Small intestine (tissue), 7 donors: ENCODE results near the gene AFG1L. TPM values are rescaled to one million over a fixed set of nuclear protein-coding genes. Genes with fewer than 3 reads are reported as not detected.
"Not testable (repeated sequence)": the region's sequence is repeated elsewhere in the genome, so short reads cannot be mapped to it uniquely, and the experiment has no call there.

Experiments
- DNase-seq, 2 donors: peaks; one replicate each; pipeline versions ENCODE4 v3.0.0 to v3.0.0-alpha.2; 2013
- FAIRE-seq: peaks from 2 replicates; lab custom pipeline; 2012; peaks lifted over from hg19 to GRCh38; lab: Jason Lieb, UNC
- H3K27ac ChIP-seq, 3 donors: one replicate each; pipeline ENCODE4 v1.5.1; 2013; ENCODE audit warnings: low read length in 2 of 3, mild to moderate bottlenecking in 2 of 3, control low read depth in 1 of 3, inconsistent platforms in 1 of 3, low read depth in 1 of 3, moderate library complexity in 1 of 3
- H3K27me3 ChIP-seq, 3 donors: one replicate each; pipeline ENCODE4 v1.6.1; 2013; ENCODE audit warnings: low read length in 3 of 3, inconsistent platforms in 1 of 3; ENCODE audit not compliant: control insufficient read depth in 3 of 3, insufficient read depth in 3 of 3
- H3K36me3 ChIP-seq, 3 donors: one replicate each; pipeline ENCODE4 v1.6.1; 2013; ENCODE audit warnings: low read length in 3 of 3, inconsistent platforms in 1 of 3, low read depth in 1 of 3, mild to moderate bottlenecking in 1 of 3, moderate library complexity in 1 of 3; ENCODE audit not compliant: control insufficient read depth in 3 of 3, insufficient read depth in 2 of 3
- H3K4me1 ChIP-seq, 3 donors: one replicate each; pipeline ENCODE4 v1.6.1; 2013; ENCODE audit warnings: low read length in 2 of 3, inconsistent platforms in 1 of 3, low read depth in 1 of 3, mild to moderate bottlenecking in 1 of 3, moderate library complexity in 1 of 3; ENCODE audit not compliant: control insufficient read depth in 3 of 3, insufficient read depth in 2 of 3
- H3K4me3 ChIP-seq, 3 donors: one replicate each; pipeline ENCODE4 v1.5.1; 2013; ENCODE audit warnings: low read length in 3 of 3, control low read depth in 1 of 3, inconsistent platforms in 1 of 3, low read depth in 1 of 3, mild to moderate bottlenecking in 1 of 3, moderate library complexity in 1 of 3
- H3K9me3 ChIP-seq, 2 donors: one replicate each; pipeline ENCODE4 v1.6.1; 2013; ENCODE audit warnings: low read depth in 1 of 2, low read length in 1 of 2; ENCODE audit not compliant: control insufficient read depth in 2 of 2, insufficient read depth in 1 of 2
- WGBS, 3 donors: extraction: QIAGEN DNeasy Blood & Tissue Kit; methylation state at CpG; one replicate each; pipeline ENCODE4 v1.1.7; 2013; 5-methylcytosine and 5-hydroxymethylcytosine counted together
- polyA plus RNA-seq, 4 donors: library from polyadenylated mRNA; stranded (reverse) in 3 of 4; unstranded in 1 of 4; fragments of 200-250 nt in 3 of 4; fragments of 120-200 nt in 1 of 4; gene quantifications; one replicate each; pipeline versions ENCODE4 v1.2.1 to v1.2.3, GENCODE V29; 2013
- donor health status: healthy with polysubstance abuse.
- donor health status: control.
- donor health status: control.
- donor health status: Bipolar disorder and iron deficiency.
- donor health status: healthy.

AFG1L gene
- polyA plus RNA-seq, 4 donors = 2.2 to 10.8 (median 3.5) TPM

DNA sequence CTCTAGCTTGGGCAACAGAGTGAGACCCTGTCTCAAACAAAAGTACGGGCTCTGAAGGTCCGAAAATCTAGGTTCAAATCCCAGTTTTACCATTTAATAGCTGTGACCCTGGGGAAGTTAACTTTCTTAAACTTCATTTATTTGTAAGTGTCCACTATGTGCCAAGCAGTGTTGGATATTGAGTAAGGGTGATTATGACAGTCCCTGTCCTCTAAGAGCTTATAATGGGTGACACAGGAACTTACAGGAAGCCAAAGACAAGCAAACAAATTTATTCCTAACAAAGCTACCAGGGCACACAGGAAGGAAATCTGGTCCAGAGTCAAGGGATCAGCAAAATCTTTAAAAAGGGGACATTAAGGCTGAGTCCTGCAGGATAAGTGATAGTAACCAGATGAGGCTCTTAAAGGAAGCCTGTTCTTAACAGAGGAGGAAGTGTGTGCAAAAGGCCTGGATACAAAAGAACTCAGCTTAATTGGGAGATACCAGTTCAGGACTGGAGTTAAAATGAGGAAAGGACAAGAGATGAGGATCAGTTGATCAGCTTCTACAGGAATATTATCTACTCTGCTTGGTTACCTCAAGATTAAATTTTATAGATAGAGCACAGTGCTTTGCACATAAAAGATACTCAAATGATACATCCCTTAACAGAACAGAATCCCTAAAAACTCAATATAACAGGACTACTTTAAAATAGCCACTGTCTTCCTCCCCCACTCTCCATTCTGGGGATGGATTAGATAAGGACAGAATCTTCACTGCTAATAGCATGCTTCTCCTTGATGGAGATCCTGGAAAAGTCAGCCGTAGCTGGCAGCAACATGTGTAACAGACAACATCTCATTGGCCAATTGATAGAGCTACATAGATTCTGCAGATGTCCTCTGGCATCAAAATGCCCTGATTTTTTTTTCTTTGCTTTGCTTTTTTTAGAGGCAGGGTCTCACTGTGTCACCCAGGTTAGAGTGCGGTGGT lies 40.1 kb upstream of the AFG1L start:
- DNase-seq = no peak
- Histone ChIP-seq H3K36me3 (peaks cover 0 to 43% (median 0%) of the 10 kb centered on the region in 3 donors), H3K4me1 (peaks cover 2 to 13% (median 7%) of the 10 kb centered on the region in 3 donors), H3K27me3 (no peaks in the 10 kb centered on the region), H3K9me3 (no peaks in the 10 kb centered on the region), H3K4me3 (no peak overlapping the region), H3K27ac (no peak overlapping the region)
- WGBS, 3 donors = 91 to 97% (median 91%) methylated on average over 4 of the region's 4 CpGs
- FAIRE-seq = no peak

DNA sequence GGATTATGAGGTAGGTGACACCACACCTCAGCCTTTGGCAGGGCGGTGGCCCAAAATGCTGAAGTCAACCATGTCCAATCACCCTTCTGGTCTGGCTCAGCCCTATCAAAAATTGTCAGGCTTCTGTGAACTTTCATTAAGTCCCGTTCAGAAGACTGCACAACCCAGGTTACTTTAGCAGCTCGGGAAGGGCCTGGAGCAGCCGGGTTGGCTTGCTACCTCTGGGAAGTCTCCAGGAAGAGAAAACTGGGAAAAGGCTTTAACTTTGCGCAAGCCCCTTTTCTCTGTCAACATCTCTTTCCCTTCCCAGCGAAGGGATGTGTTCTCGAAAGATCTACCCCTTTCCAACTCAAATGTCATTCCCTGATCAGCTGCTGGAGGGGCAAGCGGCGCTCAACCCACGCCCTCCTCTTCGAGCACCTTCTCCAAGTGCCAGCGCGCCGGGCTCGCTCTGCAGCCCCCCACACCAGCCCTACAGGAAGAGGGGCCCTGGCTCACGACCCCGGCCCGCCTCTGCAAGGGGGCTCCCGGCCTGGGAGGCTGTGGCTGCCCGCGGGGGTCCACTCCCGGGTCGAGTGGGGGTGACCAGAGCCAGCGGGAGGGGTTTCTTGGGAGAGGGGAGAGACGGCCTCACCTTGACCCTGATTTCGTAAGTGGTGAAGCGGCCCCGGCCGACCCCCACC lies 34.6 kb upstream of the AFG1L start:
- FAIRE-seq = no peak
- Histone ChIP-seq H3K36me3 (peaks cover 0 to 19% (median 0%) of the 10 kb centered on the region in 3 donors), H3K4me1 (peaks cover 0 to 2% (median under 1%) of the 10 kb centered on the region in 3 donors), H3K9me3 (no peaks in the 10 kb centered on the region), H3K27ac (peak overlapping the region; percentile 87 to 100 (median 93)), H3K4me3 (peak overlapping the region; percentile 95 to 99 (median 98)), H3K27me3 (no peaks in the 10 kb centered on the region)
- DNase-seq = peak; percentile 61 to 76
- 1% methylated on average over 26 to 29 of the region's 29 CpGs for WGBS, 3 donors

DNA sequence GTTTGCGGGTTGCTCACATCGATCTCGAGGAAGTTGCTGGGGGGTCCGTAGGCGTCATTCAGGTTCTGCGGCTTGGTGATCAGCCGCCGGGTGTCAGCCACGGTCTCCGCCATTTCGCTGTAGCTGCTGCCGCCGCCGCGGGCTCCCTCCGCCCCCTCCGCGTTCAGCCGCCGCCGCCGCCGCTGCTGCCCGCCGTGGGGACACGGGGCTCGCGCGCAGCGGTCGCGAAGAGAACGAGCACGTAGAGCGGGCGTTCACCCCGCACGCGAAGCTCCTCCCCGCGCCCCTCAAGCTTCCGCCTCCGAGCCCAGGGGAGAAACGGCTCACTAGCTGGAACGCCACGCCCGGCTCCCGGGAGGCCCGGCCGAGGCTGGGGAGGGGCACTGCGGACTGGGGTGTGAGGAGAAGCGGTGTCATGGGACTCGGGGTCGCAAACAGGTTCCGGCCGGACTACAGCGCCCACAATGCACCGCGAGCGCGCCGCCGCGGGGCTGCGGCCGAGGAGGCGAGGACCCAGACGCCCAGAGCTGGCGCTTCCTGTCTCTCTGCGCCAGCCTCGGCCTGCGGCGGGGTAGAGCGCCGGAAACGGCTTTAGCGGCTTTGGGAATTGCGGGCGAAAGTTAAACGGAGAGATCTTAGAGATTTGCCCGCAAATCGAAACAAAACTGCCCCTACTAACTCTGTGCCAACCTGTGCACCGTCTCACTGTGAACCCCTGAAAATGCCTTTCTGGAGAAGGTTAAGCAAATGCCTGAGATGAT lies 33.9 kb upstream of the AFG1L start, which contains the start of gene SNX3:
SNX3 (minus strand) TSS at position 232 of the 761 bp plus-strand sequence; CDS start at position 113, 119 bp downstream.
- WGBS, 3 donors = 0 to 1% (median 0%) methylated on average over 63 to 83 of the region's 83 CpGs
- peaks cover 0 to 14% (median 0%) of the 10 kb centered on the region in 3 donors for H3K36me3 ChIP-seq
- no peaks in the 10 kb centered on the region for H3K27me3 ChIP-seq
- H3K9me3 ChIP-seq = no peaks in the 10 kb centered on the region
- DNase-seq (peak; percentile 98 to 100), FAIRE-seq (no peak)
- H3K4me3 ChIP-seq = peak within 1 kb of the TSS; percentile 95 to 99 (median 98)
- H3K4me1 ChIP-seq = peaks cover 0 to 2% (median 0%) of the 10 kb centered on the region in 3 donors
- peak within 1 kb of the TSS; percentile 87 to 100 (median 93) for H3K27ac ChIP-seq

DNA sequence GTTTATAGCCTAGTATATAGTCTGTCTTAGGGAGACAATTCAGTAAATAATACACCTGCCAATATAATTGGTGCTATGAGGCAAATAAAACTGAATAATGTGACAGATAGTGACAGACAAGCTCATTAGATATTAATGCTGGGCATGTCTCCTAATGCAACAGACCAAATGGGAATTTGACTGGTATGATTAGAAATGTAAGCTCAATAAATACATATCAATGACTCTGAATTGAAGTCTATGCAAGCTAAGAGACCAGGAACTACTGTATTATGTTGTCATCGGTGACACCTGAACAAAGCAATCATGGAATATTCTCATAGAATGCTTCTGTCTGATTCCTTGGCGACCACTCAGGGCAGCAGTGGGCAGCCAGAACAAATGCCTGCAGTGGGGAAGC lies 31.5 kb upstream of the AFG1L start:
- peaks cover 0 to 3% (median 0%) of the 10 kb centered on the region in 3 donors for H3K36me3 ChIP-seq
- FAIRE-seq (no peak), DNase-seq (no peak)
- H3K27ac ChIP-seq = no peak overlapping the region
- H3K4me3 ChIP-seq = no peak overlapping the region
- H3K4me1 ChIP-seq = peaks cover 0 to 2% (median 0%) of the 10 kb centered on the region in 3 donors
- H3K9me3 ChIP-seq = no peaks in the 10 kb centered on the region
- H3K27me3 ChIP-seq = no peaks in the 10 kb centered on the region
- 81 to 90% (median 89%) methylated on average over 2 of the region's 2 CpGs for WGBS, 3 donors

DNA sequence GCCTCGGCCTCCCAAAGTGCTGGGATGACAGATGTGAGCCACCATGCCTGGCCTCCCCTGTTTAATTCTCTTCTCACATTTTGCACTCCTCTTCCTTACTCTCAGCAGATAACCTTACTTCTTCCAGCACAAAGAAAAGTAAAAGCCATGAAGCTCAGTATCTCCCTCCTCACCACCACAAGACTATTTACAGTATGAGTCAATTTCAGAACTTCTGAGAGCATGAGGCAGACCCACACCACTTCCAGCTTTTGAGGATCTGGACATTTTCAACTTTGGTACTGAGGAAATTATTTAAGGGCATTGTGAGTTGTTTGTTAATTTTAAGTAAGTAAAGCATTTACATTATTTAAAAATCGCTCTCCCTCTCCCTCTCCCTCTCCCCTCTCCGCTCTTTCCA lies 26.0 kb upstream of the AFG1L start:
- Histone ChIP-seq H3K9me3 (no peaks in the 10 kb centered on the region), H3K27ac (no peak overlapping the region), H3K36me3 (no peaks in the 10 kb centered on the region), H3K4me3 (no peak overlapping the region), H3K27me3 (no peaks in the 10 kb centered on the region), H3K4me1 (no peaks in the 10 kb centered on the region)
- DNase-seq = no peak
- 87 to 88% (median 88%) methylated on average over 3 of the region's 3 CpGs for WGBS, 3 donors
- no peak for FAIRE-seq

DNA sequence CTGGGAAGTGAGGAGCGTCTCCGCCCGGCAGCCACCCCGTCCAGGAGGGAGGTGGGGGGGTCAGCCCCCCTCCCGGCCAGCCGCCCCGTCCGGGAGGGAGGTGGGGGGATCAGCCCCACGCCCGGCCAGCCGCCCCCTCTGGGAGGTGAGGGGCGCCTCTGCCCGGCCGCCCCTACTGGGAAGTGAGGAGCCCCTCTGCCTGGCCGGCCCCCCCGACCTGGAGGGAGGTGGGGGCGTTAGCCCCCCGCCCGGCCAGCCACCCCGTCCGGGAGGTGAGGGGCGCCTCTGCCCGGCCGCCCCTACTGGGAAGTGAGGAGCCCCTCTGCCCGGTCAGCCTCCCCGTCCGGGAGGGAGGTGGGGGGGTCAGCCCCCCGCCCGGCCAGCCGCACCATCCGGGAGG lies 24.9 kb upstream of the AFG1L start:
- not testable (repeated sequence) for H3K36me3 ChIP-seq, H3K27ac ChIP-seq, H3K4me1 ChIP-seq, H3K4me3 ChIP-seq, H3K27me3 ChIP-seq, FAIRE-seq, H3K9me3 ChIP-seq, DNase-seq
- 92 to 100% (median 96%) methylated on average over 5 to 31 of the region's 31 CpGs for WGBS, 3 donors

DNA sequence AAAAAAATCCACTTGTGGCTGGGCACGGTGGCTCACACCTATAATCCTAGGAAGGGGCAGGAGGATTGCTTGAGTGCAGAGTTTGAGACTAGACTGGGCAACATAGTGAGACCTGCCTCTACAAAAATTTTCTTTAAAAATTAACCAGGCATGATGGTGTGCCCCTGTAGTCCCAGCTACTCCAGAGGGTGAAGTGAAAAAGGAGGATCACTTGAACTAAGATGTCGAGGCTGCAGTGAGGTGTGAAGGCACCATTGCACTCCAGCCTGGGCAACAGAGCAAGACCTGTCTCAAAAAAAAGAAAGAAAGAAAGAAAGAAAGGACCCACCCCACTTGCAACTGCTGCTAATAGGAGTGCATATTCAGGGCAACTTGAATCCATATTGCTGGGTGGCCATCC lies 20.3 kb upstream of the AFG1L start:
- DNase-seq (no peak), FAIRE-seq (no peak)
- no peaks in the 10 kb centered on the region for H3K27me3 ChIP-seq
- H3K9me3 ChIP-seq = no peaks in the 10 kb centered on the region
- no peak overlapping the region for H3K27ac ChIP-seq
- no peak overlapping the region for H3K4me3 ChIP-seq
- WGBS, 3 donors = 64 to 82% (median 79%) methylated on average over 2 of the region's 2 CpGs
- peaks cover 0 to 24% (median 0%) of the 10 kb centered on the region in 3 donors for H3K4me1 ChIP-seq
- no peaks in the 10 kb centered on the region for H3K36me3 ChIP-seq
